ENCODE data around the gene CDK3.
"Not testable (repeated sequence)": the region's sequence is repeated elsewhere in the genome, so short reads cannot be mapped to it uniquely, and the experiment has no call there.

CDK3 gene

DNA sequence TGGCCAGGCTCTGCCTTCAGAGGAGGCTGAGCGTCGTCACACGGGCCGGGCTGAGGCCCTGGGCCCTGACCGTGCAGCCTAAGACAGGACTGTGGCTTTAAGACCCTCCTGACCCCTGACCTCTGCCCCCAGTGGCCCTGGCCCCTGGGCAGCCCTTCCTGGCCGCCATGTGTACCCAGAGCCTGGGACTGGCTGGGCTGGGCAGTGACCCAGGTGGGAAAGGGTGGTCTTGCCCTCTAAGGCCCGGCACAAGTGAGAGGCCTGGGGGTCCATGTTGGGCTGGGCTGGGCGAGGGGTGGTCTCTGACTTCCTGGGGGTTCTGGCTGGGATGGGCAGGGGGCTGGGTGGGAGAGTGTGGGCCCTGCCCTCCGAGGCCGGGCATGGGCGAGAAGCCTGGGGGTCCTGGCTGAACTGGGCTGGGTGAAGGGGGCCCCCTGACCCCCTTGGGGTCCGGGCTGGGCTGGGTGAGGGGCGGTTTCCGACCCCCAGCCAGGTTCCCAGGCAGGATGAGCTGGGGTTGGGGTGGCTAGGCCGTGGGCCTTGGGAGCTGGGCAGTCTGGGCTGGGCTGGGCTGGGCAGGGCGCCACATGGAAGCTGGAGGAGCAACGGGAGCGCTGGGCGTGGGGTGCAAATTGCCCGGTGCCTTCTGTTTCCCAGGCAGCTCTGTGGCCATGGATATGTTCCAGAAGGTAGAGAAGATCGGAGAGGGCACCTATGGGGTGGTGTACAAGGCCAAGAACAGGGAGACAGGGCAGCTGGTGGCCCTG lies at the start of gene CDK3:
Gene CDK3 (plus strand): TSS at position 101 of the 767 bp plus-strand sequence. CDS start 571 bp downstream, at position 672.
- no peak for DNase-seq (ENCODE audit: low read depth in 2 of 2, low spot score in 1 of 2)

DNA sequence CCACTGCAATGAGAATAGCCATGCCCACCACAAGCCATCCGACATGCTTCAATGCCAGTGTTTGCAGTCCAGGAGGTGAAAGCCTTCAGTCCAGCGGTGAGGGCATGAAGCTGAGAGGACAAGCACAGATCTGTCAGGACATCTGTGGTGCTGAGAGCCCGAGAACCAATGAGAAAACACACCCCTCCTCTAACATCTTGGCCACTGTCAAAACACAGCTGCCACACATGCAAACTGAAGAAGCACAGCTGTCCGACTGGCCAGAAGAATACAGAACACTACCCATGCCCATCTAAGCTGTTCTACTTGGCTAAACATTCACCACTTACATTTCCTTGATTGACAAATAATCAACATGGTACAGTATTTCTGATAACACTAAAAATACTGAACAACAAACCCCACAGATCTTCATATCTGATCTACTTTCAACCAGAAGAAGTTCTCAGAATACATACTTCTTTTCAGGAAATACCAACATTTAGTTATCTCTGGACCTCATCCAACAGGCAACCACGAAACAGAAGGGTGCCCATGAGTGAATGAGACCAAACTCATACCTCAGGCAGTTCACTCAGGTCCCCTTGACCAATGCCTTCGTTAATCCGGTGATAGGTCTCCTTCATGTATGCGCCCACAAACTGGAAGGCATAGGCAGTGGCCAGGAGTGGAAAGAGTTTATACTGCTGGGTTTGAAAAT lies 49.6 kb upstream of the CDK3 start:
- DNase-seq (ENCODE audit: low read depth in 2 of 2, low spot score in 1 of 2): no peak

DNA sequence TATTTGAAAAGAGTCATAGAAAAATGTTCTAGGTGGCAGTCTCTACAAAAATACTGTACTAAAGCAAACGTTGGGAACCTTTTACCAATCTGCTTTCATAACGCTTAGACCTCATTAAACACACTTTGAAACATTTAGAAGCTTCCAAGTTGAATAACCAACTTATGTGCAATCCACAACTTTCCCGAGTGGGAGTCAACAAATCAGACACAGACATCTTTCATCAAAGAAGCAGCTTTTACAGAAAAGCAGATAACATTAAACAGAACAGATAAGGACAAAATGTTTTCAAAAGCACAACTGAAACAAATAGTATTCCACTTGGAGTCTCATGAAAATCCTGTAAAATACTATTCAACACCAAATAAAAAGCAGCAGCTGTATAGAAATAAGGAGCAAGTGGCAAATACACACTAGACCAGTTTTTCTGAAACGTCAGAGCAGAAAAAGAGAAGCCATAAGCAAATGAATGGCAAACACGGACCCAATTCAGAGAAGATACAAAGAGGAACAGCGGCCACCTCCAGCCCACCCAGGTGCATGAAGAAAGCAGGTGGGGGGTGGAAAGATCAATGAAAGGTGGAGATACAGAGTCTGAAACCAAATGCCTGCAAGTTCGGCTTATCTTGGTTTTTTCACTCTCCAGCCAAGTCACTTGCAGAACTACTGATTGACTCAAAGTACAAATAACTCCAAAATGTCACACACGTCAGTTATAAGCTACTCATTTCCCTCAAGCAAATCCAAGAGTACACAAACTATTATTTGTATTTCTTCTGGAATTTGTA lies 41.4 kb upstream of the CDK3 start:
- DNase-seq (ENCODE audit: low read depth in 2 of 2, low spot score in 1 of 2): no peak

DNA sequence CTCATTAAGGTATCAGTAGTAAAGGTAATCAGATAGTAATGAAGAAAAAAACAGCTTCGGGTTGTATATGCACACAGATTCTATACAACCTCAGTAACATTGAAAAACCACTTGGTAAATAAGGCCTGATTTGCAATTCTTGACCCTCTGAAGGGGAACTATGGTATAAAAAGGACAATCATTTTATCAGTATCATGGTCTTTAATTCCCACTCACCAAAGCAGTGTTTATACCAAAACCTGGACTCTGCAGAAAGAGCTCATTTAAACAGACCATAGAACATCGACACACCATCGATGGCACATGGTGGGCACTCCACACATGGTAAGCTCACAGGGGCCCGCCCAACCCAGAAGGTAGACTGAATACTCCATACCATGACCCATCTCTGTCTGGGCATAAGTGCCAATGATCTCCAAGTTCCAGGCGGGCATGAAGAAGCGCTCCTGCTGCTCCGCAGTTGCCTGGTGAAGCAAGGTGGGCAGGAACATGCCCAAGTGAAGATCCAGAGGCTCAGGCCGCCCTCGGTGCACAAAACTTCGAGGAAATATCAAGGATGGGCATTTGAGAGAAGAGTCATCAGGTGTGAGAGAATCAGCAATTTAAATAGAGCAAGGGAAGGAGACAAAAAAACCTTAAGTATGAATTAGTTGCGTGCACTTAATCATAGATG lies 40.7 kb upstream of the CDK3 start:
- DNase-seq (ENCODE audit: low read depth in 2 of 2, low spot score in 1 of 2): no peak

DNA sequence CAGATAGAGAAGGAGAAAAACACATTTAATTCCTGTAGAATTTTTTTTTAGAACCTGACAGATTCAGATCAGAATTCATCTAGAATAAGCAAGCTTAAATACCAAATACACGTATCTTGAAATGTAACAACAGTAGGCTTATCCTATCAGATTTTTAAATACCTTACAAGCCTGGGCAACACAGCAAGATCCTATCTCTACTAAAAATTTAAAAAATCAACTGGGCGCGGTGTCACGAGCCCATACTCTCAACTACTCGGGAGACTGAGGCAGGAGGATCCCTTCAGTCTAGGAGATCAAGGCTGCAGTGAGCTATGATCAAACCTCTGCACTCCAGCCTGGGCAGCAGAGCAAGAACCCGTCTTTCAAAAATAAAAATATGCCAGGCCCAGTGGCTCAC lies 35.2 kb upstream of the CDK3 start:
- DNase-seq (ENCODE audit: low read depth in 2 of 2, low spot score in 1 of 2): no peak

DNA sequence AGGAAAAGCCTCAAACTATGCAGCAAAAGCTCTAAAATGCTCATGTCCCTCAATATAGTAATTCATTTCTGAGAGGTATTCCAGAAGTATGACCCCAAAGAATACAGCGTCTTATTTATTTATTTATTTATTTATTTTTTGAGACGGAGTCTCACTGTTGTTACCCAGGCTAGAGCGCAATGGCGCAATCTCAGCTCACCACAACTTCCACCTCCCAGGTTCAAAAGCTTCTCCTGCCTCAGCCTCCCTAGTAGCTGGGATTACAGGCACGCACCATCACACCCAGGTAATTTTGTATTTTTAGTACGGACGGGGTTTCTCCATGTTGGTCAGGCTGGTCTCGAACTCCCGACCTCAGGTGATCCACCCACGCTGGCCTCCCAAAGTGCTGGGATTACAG lies 31.6 kb upstream of the CDK3 start:
- DNase-seq (ENCODE audit: low read depth in 2 of 2, low spot score in 1 of 2): not testable (repeated sequence)

DNA sequence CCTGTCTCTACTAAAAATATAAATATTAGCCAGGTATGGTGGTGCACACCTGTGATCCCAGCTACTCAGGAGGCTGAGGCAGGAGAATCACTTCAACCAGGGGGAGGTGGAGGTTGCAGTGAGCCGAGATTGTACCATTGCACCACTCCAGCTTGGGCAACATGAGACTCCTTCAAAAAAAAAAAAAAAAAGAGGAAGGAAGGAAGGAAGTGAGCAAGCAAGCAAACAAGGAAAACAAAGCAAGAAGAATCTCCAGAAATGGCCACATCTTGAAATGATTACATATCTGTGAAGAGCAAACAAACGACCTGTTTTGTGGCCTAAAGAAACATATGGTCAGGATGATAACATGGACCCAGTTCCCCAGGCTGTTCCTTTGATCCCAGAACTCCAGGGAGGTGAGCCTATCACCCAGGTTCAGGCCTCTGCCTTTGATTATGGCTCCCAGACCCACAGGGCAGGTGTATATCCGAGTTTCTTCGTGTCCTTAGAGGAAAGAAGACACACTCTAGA lies 30.6 kb upstream of the CDK3 start:
- DNase-seq (ENCODE audit: low read depth in 2 of 2, low spot score in 1 of 2): no peak

DNA sequence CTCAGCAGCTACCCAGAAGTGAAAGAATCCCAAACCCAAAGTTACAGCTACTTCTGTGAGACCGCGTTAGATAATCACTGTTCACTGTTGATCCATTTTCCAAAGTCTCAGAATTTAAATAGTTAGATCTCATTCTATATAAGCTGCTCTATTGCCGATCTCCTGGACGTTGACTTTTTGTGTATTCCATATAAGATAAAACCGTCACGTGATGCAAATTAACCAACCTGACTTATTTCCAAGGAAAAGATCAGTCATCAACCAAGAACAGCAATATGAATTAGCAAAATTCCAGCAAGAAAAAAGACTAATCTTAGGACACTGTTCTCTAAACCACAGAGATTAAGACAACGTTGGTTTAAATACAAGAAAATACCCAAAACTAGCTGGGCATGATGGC lies 30.0 kb upstream of the CDK3 start:
- no peak for DNase-seq (ENCODE audit: low read depth in 2 of 2, low spot score in 1 of 2)

DNA sequence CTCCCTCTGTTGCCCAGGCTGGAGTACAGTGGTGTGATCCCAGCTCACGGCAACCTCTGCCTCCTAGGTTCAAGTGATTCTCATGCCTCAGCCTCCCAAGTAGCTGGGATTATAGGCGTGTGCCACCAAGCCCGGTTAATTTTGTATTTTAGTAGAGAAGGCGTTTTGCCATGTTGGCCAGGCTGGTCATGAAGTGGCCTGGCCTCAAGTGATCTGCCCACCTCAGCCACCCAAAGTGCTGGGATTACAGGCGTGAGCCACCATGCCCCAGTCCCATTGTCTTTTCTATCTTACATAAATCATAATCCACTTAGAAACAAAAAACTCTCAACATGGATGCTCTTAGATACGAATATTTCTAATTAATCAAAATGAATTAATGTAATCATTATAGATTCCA lies 25.5 kb upstream of the CDK3 start:
- not testable (repeated sequence) for DNase-seq (ENCODE audit: low read depth in 2 of 2, low spot score in 1 of 2)

DNA sequence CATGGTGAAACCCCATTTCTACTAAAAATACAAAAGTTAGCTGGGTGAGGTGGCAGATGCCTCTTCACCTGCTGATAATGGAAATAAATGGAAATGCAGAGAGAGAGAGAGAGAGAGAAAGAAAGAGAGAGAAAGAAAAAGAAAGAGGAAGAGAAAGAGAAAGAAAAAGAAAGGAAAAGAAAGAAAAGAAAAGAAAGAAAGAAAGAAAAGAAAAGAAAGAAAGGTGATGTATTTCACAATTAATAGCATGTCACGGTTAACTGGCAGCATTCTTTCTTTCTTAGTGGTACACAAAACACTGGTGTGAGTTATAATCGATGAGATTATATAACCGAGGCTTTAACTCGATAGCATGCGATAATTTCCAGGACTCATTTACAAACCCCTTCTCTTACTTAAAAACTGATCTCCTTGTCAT lies 24.9 kb upstream of the CDK3 start:
- DNase-seq (ENCODE audit: low read depth in 2 of 2, low spot score in 1 of 2): no peak

DNA sequence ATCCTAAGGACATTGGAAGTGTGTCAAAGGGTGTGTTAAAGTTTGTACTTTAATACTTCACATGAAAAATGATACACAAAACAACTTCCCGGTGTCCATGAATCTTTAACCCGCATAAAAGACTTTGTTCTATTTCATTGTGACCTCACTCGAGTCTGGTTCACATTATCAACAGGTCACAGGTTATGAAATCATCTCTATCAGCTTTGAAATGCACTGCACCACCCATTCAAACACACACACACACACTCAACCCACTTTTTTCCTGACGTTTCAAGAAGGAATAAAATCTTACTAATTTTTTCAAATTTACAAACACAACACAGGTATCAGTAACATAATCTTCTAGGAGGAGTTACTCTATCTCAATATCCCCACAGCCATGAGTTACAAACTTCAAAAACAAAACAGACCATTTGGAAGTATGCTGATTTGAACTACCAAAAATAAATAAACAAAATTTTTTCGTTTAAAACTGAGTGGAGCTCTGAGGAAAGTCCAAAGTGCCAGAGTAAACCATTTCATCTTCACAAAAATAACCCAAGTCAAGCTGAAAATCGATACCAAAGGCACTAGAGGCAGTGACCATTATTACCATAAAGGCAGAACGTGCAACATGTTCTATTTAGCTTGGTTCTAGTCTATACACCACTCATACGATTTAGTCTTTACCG lies 24.3 kb upstream of the CDK3 start:
- DNase-seq (ENCODE audit: low read depth in 2 of 2, low spot score in 1 of 2): no peak

DNA sequence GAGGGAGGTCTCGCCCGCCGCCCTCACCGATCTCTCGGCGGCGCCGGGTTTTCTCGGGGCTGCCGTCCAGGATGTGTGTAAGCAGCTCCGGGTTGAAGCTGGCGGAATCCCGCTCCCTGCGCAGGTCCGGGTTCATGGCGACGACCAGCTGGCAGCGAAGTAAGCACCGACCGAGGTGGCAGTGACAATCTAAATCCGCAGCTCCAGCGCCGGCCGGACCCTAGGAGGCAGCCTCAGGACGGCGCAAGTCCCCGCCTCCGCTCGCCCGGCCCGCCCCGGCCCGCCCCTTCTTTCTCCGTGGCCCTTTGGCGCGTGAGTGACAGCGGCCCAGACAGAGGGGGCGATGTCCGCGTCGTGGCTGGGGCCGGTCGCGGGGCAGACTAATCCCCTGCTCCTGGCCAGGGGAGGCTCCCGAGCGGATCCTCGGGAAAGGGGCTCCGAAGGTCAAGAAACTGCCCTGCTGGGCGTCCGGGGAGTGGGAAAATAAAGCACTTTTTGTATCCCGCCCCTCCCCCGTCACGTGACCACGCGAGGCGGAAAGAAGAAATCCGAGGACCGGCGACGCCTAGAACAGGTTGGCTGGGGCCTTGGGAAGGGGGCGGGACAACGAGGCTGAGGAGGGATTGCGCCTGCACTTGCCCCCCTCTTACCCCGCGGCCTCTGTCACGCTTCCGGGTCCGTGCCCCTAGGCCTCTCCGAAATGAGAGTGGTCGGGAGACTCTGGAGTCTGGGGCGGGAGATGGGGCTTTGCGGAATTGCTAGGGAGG lies 21.5 kb upstream of the CDK3 start, which contains the start of the genes ACOX1 and TEN1:
Gene ACOX1 (minus strand): TSS at position 229 of the 767 bp plus-strand sequence. CDS start 93 bp downstream, at position 136.
Gene TEN1 (plus strand): TSS at position 303 of the 767 bp plus-strand sequence. CDS start 6,953 bp downstream, outside the sequence.
- peak; percentile 92 to 94 for DNase-seq (ENCODE audit: low read depth in 2 of 2, low spot score in 1 of 2)

DNA sequence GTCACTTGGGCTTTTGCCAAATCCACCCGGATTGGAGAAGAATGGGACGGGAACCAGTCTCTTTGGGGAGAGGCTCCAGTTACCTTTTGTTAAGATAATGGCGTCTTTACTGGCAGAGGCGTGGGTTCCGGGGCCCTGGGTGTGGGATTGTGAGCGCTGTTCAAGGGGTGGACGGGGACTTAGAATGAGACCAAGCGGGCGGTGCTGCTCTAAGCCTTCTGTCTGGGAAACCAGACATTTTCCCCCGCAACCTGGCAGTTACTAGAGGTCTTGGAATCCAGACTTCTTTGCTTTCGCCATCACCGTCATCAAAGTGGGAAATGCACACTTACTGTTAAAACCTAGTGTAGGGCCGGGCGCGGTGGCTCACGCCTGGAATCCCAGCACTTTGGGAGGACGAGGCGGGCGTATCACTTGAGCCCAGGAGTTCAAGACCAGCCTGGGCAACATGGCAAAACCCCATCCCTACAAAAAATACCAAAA lies 20.9 kb upstream of the CDK3 start:
- DNase-seq (ENCODE audit: low read depth in 2 of 2, low spot score in 1 of 2): no peak

DNA sequence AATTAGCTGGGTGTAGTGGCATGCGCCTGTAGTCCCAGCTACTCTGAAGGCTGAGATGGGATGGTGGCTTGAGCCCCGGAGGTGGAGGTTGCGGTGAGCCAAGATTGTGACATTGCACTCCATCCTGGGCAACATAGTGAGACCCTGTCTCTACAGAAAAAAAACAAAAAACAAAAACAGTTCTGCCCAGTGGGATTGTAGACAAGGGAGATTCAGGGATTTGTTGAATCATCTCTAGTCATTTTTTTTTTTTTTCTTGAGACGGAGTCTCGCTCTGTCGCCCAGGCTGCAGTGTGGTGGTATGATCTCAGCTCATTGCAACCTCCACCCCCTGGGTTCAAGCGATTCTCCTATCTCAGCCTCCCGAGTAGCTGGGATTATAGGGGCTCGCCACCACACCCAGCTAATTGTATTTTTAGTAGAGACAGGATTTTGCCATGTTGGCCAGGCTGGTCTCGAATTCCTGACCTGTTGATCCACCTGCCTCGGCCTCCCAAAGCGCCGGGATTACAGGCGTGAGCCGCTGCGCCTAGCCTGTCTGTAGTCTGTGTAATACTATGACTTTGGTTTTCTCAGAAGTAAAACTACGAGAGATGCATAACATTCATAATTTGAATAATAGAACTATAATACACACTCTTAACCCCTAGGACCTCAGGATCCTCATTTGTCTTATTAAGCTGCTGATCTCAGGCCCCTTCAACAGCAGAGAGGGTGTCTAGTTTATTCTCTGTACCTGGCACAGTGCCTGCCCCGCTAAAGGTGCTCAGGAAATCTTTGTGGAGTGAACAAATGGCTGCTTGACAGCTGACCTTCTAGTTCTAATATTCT lies 20.3 kb upstream of the CDK3 start:
- no peak for DNase-seq (ENCODE audit: low read depth in 2 of 2, low spot score in 1 of 2)

DNA sequence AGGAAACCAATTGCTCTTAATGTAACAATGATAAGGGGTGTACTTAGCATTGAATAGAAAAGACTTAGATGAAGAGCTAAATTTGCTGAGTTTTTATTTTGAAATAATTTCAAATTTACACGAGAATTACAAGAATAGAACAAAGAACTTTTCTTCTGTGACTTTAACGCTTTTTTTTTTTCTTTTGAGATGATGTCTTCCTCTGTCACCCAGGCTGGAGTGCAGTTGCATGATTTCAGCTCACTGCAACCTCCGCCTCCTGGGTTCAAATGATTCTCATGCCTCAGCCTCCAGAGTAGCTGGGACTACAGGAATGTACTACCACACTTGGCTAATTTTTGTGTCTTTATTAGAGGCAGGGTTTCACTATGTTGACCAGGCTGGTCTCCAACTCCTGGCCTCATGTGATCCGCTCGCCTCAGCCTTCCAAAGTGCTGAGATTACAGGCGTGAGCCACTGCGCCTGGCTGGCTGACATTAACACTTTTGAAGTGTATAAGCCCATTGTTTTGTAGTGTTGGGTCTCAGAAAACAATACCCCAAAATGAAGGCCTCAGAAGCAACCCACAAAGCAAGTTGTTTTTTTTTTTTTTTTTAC lies 19.5 kb upstream of the CDK3 start:
- no peak for DNase-seq (ENCODE audit: low read depth in 2 of 2, low spot score in 1 of 2)

DNA sequence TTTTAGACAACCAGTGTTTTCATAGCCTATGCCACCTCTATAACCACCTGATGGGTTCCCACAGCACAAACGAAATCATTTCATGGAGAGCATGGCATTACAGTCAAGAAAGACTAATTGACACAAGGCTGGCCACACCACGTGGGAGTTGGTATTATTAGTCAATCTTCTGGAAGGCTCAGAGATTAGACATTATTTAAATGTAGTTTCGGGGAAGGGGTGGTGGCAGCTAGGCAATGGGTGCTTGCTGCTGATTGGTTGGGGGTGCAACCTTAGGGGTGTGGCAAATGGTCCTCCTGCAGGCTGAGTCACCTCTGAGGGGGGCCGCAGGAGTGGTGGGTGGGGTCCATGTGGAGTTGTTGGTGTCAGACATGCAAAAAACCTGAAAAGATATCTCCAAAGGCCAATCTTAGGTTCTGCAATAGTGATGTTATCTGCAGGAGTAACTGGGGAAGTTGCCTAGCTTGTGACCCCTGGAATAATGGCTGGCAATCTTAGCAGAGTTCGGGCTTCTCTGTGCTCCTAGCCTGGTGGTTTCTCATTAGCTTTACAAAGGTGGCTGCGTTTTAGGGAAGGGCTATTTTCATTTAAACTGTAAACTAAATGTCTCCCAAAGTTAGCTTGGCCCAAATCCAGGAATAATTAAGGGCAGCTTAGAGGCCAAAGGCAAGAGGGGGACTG lies 17.0 kb upstream of the CDK3 start:
- DNase-seq (ENCODE audit: low read depth in 2 of 2, low spot score in 1 of 2): no peak

DNA sequence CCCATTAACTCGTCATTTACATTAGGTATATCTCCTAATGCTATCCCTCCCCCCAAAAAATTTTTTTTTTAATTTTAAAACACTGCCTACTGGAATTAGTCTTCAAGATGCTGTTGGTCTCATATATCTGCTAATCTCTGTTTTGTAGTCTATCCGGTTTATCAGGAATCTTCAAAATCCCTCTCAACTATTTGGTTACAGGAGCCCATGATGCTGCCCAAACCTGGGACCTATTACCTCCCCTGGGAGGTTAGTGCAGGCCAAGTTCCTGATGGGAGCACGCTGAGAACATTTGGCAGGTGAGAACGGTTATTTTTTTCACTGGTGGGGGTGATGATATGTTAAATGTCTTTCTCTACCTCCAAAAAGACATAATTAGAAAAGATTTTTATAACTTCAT lies 14.7 kb upstream of the CDK3 start:
- DNase-seq (ENCODE audit: low read depth in 2 of 2, low spot score in 1 of 2): no peak

DNA sequence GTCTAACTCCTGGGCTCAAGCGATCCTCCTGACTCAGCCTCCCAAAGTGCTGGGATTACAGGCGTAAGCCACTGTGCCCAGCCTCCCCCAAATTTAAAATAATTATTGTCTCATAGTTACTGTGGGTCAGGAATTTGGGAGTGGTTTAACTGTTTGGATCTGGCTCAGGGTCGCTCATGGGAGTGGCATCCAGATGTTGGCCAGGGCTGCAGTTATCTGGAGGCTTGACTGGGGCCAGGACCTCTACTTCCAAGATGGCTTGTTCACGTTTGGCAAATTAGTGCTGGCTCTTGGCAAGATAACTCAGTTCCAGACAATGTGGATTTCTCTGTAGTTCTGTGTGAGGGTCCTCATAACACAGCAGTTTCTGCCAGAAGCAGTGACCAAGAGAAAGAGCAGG lies 13.6 kb upstream of the CDK3 start:
- DNase-seq (ENCODE audit: low read depth in 2 of 2, low spot score in 1 of 2): no peak
